Neural progenitor cell (in vitro differentiated cells): ENCODE measurements around the gene APOD.
"Not testable (repeated sequence)": the region's sequence is repeated elsewhere in the genome, so short reads cannot be mapped to it uniquely, and the experiment has no call there.

Experiments
- CTCF ChIP-seq: fragments of 200-600 bp; sonication (generic); IDR thresholded peaks from 2 replicates; pipeline ENCODE4 v1.5.1; 2017; ENCODE audit warnings: antibody characterized with exemption, mild to moderate bottlenecking
- EZH2 ChIP-seq: fragments of 200-600 bp; sonication (generic); IDR thresholded peaks from 2 replicates; pipeline ENCODE4 v1.6.1; 2017; ENCODE audit warnings: antibody characterized with exemption, mild to moderate bottlenecking, moderate library complexity
- EZH2phosphoT487 ChIP-seq: fragments of 200-600 bp; sonication (generic); IDR thresholded peaks from 2 replicates; pipeline ENCODE4 v1.6.1; 2017; ENCODE audit warnings: antibody characterized with exemption

GRCh38 chr3:195599926-195600325, 16.2 kb upstream of the APOD start:
- not testable (repeated sequence) for TF ChIP-seq CTCF, EZH2, EZH2phosphoT487
